H1 (cell line): Measurements from ENCODE around the gene CYP11A1. TPM values are rescaled to one million over a fixed set of nuclear protein-coding genes. Genes with fewer than 3 reads are reported as not detected.
"Not testable (repeated sequence)": the region's sequence is repeated elsewhere in the genome, so short reads cannot be mapped to it uniquely, and the experiment has no call there.

Experiments
- CTCF ChIA-PET: fragments of 300-600 bp; sonication (Branson Sonifier 250); formaldehyde crosslinking; loops from one replicate; lab custom pipeline; 2021; ENCODE audit not compliant: partially characterized antibody; lab: Charles Lee
- POLR2A ChIA-PET: fragments of 300-600 bp; sonication (Branson Sonifier 250); formaldehyde crosslinking; loops from one replicate; lab custom pipeline; 2021; ENCODE audit warnings: inconsistent platforms; ENCODE audit not compliant: partially characterized antibody; lab: Charles Lee
- DNase-seq, 2 experiments: peaks; one replicate each; pipeline versions ENCODE4 v3.0.0 to v3.0.0-alpha.2; 2010 to 2022; ENCODE audit warnings: low spot score in 2 of 2, low read depth in 1 of 2, mixed read lengths in 1 of 2
- FAIRE-seq: peaks from 2 replicates; lab custom pipeline; 2011; peaks lifted over from hg19 to GRCh38; lab: Jason Lieb, UNC
- H2AFZ ChIP-seq: 2 replicates; pipeline ENCODE4 v1.8.1; 2012; ENCODE audit warnings: low read length, inconsistent platforms
- H2AK5ac ChIP-seq: 2 replicates; pipeline ENCODE4 v1.6.1; 2013; ENCODE audit warnings: low read depth, low read length
- H2BK120ac ChIP-seq: replicated peaks from 2 replicates; pipeline ENCODE3; 2013; ENCODE audit warnings: low read depth, low read length, inconsistent platforms
- H2BK12ac ChIP-seq: 2 replicates; pipeline ENCODE4 v1.6.1; 2013; ENCODE audit warnings: low read depth, low read length
- H2BK15ac ChIP-seq: 2 replicates; pipeline ENCODE4 v1.6.1; 2013; ENCODE audit warnings: low read length
- H2BK20ac ChIP-seq: 2 replicates; pipeline ENCODE4 v1.6.1; 2013; ENCODE audit warnings: low read length
- H2BK5ac ChIP-seq: 2 replicates; pipeline ENCODE4 v1.6.1; 2013; ENCODE audit warnings: low read depth, low read length
- H3K14ac ChIP-seq: 2 replicates; pipeline ENCODE4 v1.6.1; 2013; ENCODE audit warnings: inconsistent platforms; ENCODE audit not compliant: insufficient read length
- H3K18ac ChIP-seq: 2 replicates; pipeline ENCODE4 v1.6.1; 2013; ENCODE audit warnings: low read length; ENCODE audit errors: extremely low read depth
- H3K23ac ChIP-seq: 2 replicates; pipeline ENCODE4 v1.6.1; 2013; ENCODE audit warnings: inconsistent platforms; ENCODE audit not compliant: insufficient read length
- H3K23me2 ChIP-seq: 2 replicates; pipeline ENCODE4 v1.6.1; 2013; ENCODE audit warnings: low read depth, low read length
- H3K27ac ChIP-seq: 2 replicates; pipeline ENCODE4 v1.6.1; 2011; ENCODE audit warnings: low read depth, low read length, inconsistent platforms
- H3K27me3 ChIP-seq, 4 experiments: replicated peaks in 1 of 4; 1 replicate in 1 of 4; 2 replicates in 3 of 4; pipeline versions ENCODE4 v1.6.1 to v1.8.1; 2011 to 2013; ENCODE audit warnings: low read length in 3 of 4, mild to moderate bottlenecking in 3 of 4, inconsistent platforms in 2 of 4, mixed read lengths in 2 of 4, moderate library complexity in 1 of 4; ENCODE audit not compliant: control insufficient read depth in 3 of 4, insufficient read depth in 3 of 4; ENCODE audit errors: extremely low read depth in 1 of 4
- H3K36me3 ChIP-seq, 4 experiments: 2 replicates each; pipeline versions ENCODE4 v1.6.1 to v1.8.1; 2011 to 2013; ENCODE audit warnings: mild to moderate bottlenecking in 4 of 4, low read length in 3 of 4, moderate library complexity in 2 of 4, control low read depth in 1 of 4, inconsistent platforms in 1 of 4; ENCODE audit not compliant: insufficient read depth in 4 of 4, control insufficient read depth in 2 of 4
- H3K4ac ChIP-seq: replicated peaks from 2 replicates; pipeline ENCODE3; 2013; ENCODE audit warnings: low read length, low read depth, mixed read lengths, inconsistent platforms; ENCODE audit not compliant: insufficient read length
- H3K4me1 ChIP-seq, 4 experiments: replicated peaks in 1 of 4; 1 replicate in 1 of 4; 2 replicates in 3 of 4; pipeline versions ENCODE4 v1.6.1 to v1.8.1; 2011 to 2013; ENCODE audit warnings: low read length in 3 of 4, inconsistent platforms in 2 of 4, mixed read lengths in 1 of 4; ENCODE audit not compliant: insufficient read depth in 4 of 4, control insufficient read depth in 3 of 4
- H3K4me2 ChIP-seq, 2 experiments: 2 replicates each; pipeline versions ENCODE4 v1.6.1 to v1.8.1; 2011 to 2013; ENCODE audit warnings: low read depth in 2 of 2, low read length in 2 of 2, control low read depth in 1 of 2, inconsistent platforms in 1 of 2, mild to moderate bottlenecking in 1 of 2; ENCODE audit not compliant: insufficient read depth in 1 of 2
- H3K4me3 ChIP-seq, 4 experiments: fragments of 200-600, 300-600 bp in 1 of 4; sonication (generic), shearing (Covaris generic), sonication (Bioruptor Twin) in 1 of 4; 2 replicates each; pipeline versions ENCODE4 v1.5.1 to v1.8.1; 2011 to 2016; ENCODE audit warnings: low read length in 4 of 4, low read depth in 3 of 4, control low read depth in 2 of 4, inconsistent platforms in 2 of 4, mild to moderate bottlenecking in 2 of 4, mixed read lengths in 1 of 4, moderate library complexity in 1 of 4; ENCODE audit not compliant: insufficient read depth in 2 of 4; ENCODE audit errors: extremely low read depth in 1 of 4
- H3K56ac ChIP-seq: replicated peaks from 2 replicates; pipeline ENCODE3; 2013; ENCODE audit warnings: low read depth, mild to moderate bottlenecking, mixed read lengths, low read length, inconsistent platforms; ENCODE audit not compliant: insufficient read length
- H3K79me1 ChIP-seq: 2 replicates; pipeline ENCODE4 v1.6.1; 2013; ENCODE audit warnings: low read depth, low read length, control low read depth
- H3K79me2 ChIP-seq, 2 experiments: 2 replicates each; pipeline versions ENCODE4 v1.6.1 to v1.8.1; 2012 to 2013; ENCODE audit warnings: low read length in 2 of 2, mild to moderate bottlenecking in 2 of 2, inconsistent platforms in 1 of 2; ENCODE audit not compliant: insufficient read depth in 2 of 2, control insufficient read depth in 1 of 2
- H3K9ac ChIP-seq, 4 experiments: replicated peaks in 1 of 4; 1 replicate in 1 of 4; 2 replicates in 3 of 4; pipeline versions ENCODE4 v1.6.1 to v1.8.1; 2011 to 2013; ENCODE audit warnings: low read depth in 3 of 4, low read length in 3 of 4, control low read depth in 2 of 4, mild to moderate bottlenecking in 2 of 4, moderate library complexity in 2 of 4, inconsistent platforms in 1 of 4; ENCODE audit errors: extremely low read depth in 1 of 4
- H3K9me3 ChIP-seq, 2 experiments: 2 replicates each; pipeline versions ENCODE4 v1.6.1 to v1.8.1; 2012 to 2013; ENCODE audit warnings: mild to moderate bottlenecking in 2 of 2, moderate library complexity in 2 of 2, control low read depth in 1 of 2, inconsistent platforms in 1 of 2, low read depth in 1 of 2, low read length in 1 of 2, mixed read lengths in 1 of 2; ENCODE audit not compliant: insufficient read depth in 2 of 2
- H4K20me1 ChIP-seq, 2 experiments: replicated peaks in 1 of 2; 2 replicates each; pipeline versions ENCODE3 to v1.8.1; 2011 to 2013; ENCODE audit warnings: inconsistent platforms in 2 of 2, low read length in 2 of 2, mild to moderate bottlenecking in 1 of 2; ENCODE audit not compliant: insufficient read depth in 2 of 2, control insufficient read depth in 1 of 2
- H4K5ac ChIP-seq: 2 replicates; pipeline ENCODE4 v1.6.1; 2013; ENCODE audit warnings: low read length, low read depth, mixed read lengths, inconsistent platforms; ENCODE audit not compliant: insufficient read length
- H4K8ac ChIP-seq: 2 replicates; pipeline ENCODE4 v1.8.0; 2013; ENCODE audit warnings: mild to moderate bottlenecking, moderate library complexity, low read length, inconsistent platforms; ENCODE audit not compliant: insufficient read depth; ENCODE audit errors: extremely low read depth
- H4K91ac ChIP-seq: replicated peaks from 2 replicates; pipeline ENCODE3; 2013; ENCODE audit warnings: low read length, mixed read lengths, inconsistent platforms; ENCODE audit not compliant: insufficient read length
- WGBS, 2 experiments: shearing (Covaris generic) in 1 of 2; methylation state at CpG; one replicate each; pipeline versions ENCODE4 v1.1.6 to v1.1.7; 2013 to 2015; ENCODE audit warnings: low lambda C conversion rate in 2 of 2, mixed read lengths in 2 of 2, inconsistent platforms in 1 of 2, low coverage in 1 of 2, missing lambda C conversion rate in 1 of 2; ENCODE audit not compliant: insufficient replicate concordance in 2 of 2, insufficient coverage in 1 of 2, insufficient read length in 1 of 2; ENCODE audit errors: extremely low coverage in 1 of 2, missing lambda C conversion rate in 1 of 2; 5-methylcytosine and 5-hydroxymethylcytosine counted together
- polyA plus RNA-seq, 7 experiments: library from polyadenylated mRNA; depleted of rRNA in 3 of 7; stranded (reverse) in 5 of 7; unstranded in 2 of 7; fragments of >200 nt in 5 of 7; fragments of 200-250 nt in 2 of 7; gene quantifications; 1 replicate in 5 of 7; 2 replicates in 1 of 7; 4 replicates in 1 of 7; pipeline versions ENCODE4 v1.2.1 to v1.2.3, GENCODE V29; 2011 to 2013; ENCODE audit warnings: missing spikeins in 2 of 7, mixed read lengths in 2 of 7
- total RNA-seq: library from RNA; stranded (reverse); fragmentation: NEBNext Ultra II Directional; extraction: Animal tissue kit (Norgen Biotek cat#: 25700); gene quantifications from 2 replicates; pipeline ENCODE4 v1.2.1, GENCODE V29; 2021

Gene CYP11A1
- total and polyA plus RNA-seq, 2 of the 8 experiments (the other 6 are each of a cell fraction or from before 2014, with no cell fraction given): 1.9 to 7.2 TPM

DNA sequence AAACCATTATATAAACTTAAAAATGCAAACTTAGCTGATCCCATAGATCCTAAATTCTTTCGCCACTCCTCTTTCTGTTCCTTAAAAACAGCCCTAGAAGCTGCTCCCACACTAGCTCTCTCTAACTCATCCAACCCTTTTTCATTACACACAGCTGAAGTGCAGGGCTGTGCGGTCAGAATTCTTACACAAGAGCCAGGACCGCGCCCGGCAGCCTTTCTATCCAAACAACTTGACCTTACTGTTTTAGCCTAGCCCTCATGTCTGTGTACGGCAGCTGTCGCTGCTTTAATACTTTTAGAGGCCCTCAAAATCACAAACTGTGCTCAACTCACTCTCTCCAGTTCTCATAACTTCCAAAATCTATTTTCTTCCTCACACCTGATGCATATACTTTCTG lies 9.9 kb downstream of the CYP11A1 start:
- H3K79me1 ChIP-seq, DNase-seq, H2AK5ac ChIP-seq, H4K8ac ChIP-seq, H4K5ac ChIP-seq, H2BK120ac ChIP-seq, H3K4me3 ChIP-seq, FAIRE-seq, H3K36me3 ChIP-seq, H2BK12ac ChIP-seq, H3K9me3 ChIP-seq, H2AFZ ChIP-seq, H4K91ac ChIP-seq, H2BK20ac ChIP-seq, H3K56ac ChIP-seq, H3K4me2 ChIP-seq, H3K23ac ChIP-seq, H3K23me2 ChIP-seq, H3K14ac ChIP-seq, H3K4ac ChIP-seq, H2BK15ac ChIP-seq, H4K20me1 ChIP-seq, H3K9ac ChIP-seq, H3K79me2 ChIP-seq, H3K27me3 ChIP-seq, H3K27ac ChIP-seq, H2BK5ac ChIP-seq, H3K18ac ChIP-seq: not testable (repeated sequence)
- 97% methylated on average over 7 of the region's 7 CpGs; no CpG with 5 or more reads in 1 of the 2 experiments for WGBS, 2 experiments
- H3K4me1 ChIP-seq: peaks cover 0 to 15% (median 3%) of the 10 kb centered on the region in 4 experiments; a peak in 6 of 7 replicates
- ChIA-PET POLR2A (interaction anchor here (1.2 kb wide), 1 partner anchor 9 kb away, joined by 4 read pairs; the partner anchor contains the start of gene CYP11A1), CTCF (interaction anchor here (1.1 to 1.7 kb wide), 2 partner anchors 12 to 385 kb away, joined by 3 read pairs; no protein-coding TSS in a partner anchor)

DNA sequence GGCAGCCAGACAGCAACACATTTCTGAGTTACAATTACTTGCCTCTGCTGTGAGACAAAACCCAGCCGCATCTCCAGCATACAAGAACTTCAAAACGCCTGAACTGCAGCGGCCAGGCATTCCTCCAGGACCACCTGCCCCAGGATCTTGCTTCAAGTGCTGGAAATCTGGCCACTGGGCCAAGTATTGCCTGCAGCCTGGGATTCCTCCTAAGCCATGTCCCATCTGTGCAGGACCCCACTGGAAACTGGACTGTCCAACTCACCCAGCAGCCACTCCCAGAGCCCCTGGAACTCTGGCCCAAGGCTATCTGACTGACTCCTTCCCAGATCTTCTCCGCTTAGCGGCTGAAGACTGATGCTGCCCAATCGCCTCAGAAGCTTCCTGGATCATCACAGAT lies 11.4 kb downstream of the CYP11A1 start:
- H2BK120ac ChIP-seq, H2BK12ac ChIP-seq, H2BK20ac ChIP-seq, H2AFZ ChIP-seq, H3K27ac ChIP-seq, FAIRE-seq, DNase-seq, H3K27me3 ChIP-seq, H3K14ac ChIP-seq, H3K23ac ChIP-seq, H2BK5ac ChIP-seq, H2BK15ac ChIP-seq, H3K9me3 ChIP-seq, POLR2A ChIA-PET, H3K56ac ChIP-seq, H4K91ac ChIP-seq, H2AK5ac ChIP-seq, H4K8ac ChIP-seq, H3K4ac ChIP-seq, H3K4me3 ChIP-seq, H3K36me3 ChIP-seq, H3K79me2 ChIP-seq, H3K9ac ChIP-seq, H3K4me2 ChIP-seq, H3K23me2 ChIP-seq, H3K18ac ChIP-seq, H4K20me1 ChIP-seq, H3K79me1 ChIP-seq, H4K5ac ChIP-seq: not testable (repeated sequence)
- H3K4me1 ChIP-seq: peaks cover 3 to 23% (median 4%) of the 10 kb centered on the region in 4 experiments; a peak in 6 of 7 replicates
- CTCF ChIA-PET: interaction anchor here (0.9 kb wide), 1 partner anchor 307 kb away, joined by 3 read pairs; no protein-coding TSS in a partner anchor
- WGBS, 2 experiments: 91% methylated on average over 6 of the region's 6 CpGs; no CpG with 5 or more reads in 1 of the 2 experiments
